GM10266 (cell line): ENCODE data around the gene FKRP.

Source experiments
- DNase-seq: peaks from one replicate; pipeline ENCODE4 v3.0.0; 2012; ENCODE audit errors: extremely low spot score
- CTCF ChIP-seq: IDR thresholded peaks from 2 replicates; pipeline ENCODE4 v1.5.1; 2012; ENCODE audit warnings: mild to moderate bottlenecking, low read depth; ENCODE audit not compliant: control insufficient read depth, insufficient read depth; ENCODE audit errors: missing control alignments

Gene FKRP

GRCh38 chr19:46785980-46786235 lies 40.1 kb downstream of the FKRP start:
- no peak for DNase-seq
- no peak for TF ChIP-seq CTCF

GRCh38 chr19:46786236-46787039 lies 40.6 kb downstream of the FKRP start:
- peak; percentile 83 for DNase-seq
- no peak for TF ChIP-seq CTCF

GRCh38 chr19:46787040-46787330 lies 41.1 kb downstream of the FKRP start:
- no peak for DNase-seq
- TF ChIP-seq CTCF: no peak

- peak; percentile 39 for DNase-seq
- no peak for TF ChIP-seq CTCF
Observed at GRCh38 chr19:46787331-46788261, 41.7 kb downstream of the FKRP start.

- peak; percentile 99 for DNase-seq
- no peak for TF ChIP-seq CTCF
Observed at GRCh38 chr19:46788262-46788967, 42.6 kb downstream of the FKRP start, which contains the start of gene SLC1A5. TSS of gene SLC1A5 (minus strand) at chr19:46788594. CDS start at chr19:46787965, 629 bp downstream.

- no peak for DNase-seq
- no peak for TF ChIP-seq CTCF
Observed at GRCh38 chr19:46788968-46789338, 43.1 kb downstream of the FKRP start.
